ENCODE measurements around the gene MCC. TPM values are rescaled to one million over a fixed set of nuclear protein-coding genes. Genes with fewer than 3 reads are reported as not detected.

The MCC gene
- polyA plus RNA-seq, 1 donor (not counting 4 experiments of a cell fraction or from before 2014, with no cell fraction given): 24.6 TPM

GRCh38 chr5:113371721-113372196, 116.5 kb downstream of the MCC start:
- no peaks in the 10 kb centered on the region for H3K27me3 ChIP-seq (ENCODE audit: control insufficient read depth, extremely low read depth, insufficient read depth, low read length)
- H3K4me1 ChIP-seq (ENCODE audit: control insufficient read depth, extremely low read depth, insufficient read depth, low read length): no peaks in the 10 kb centered on the region
- H3K36me3 ChIP-seq (ENCODE audit: control insufficient read depth in 2 of 2, extremely low read depth in 1 of 2, insufficient read depth in 2 of 2, low read length in 2 of 2): peaks cover 0 to 1% of the 10 kb centered on the region in 2 experiments
- no peak overlapping the region for H3K4me2 ChIP-seq (ENCODE audit: control insufficient read depth, extremely low read depth, insufficient read depth, low read depth, low read length)
- DNase-seq (ENCODE audit: low read depth, low spot score) (no peak), FAIRE-seq (peak; percentile 32)
- H3K4me3 ChIP-seq (ENCODE audit: control insufficient read depth in 2 of 3, extremely low read depth in 1 of 3, insufficient read depth in 2 of 3, low read depth in 1 of 3, low read length in 3 of 3): no peak overlapping the region
- dilution Hi-C loops (cut with MboI; ENCODE audit: extremely low pct_ligation_motif_present, low sequenced_read_pairs): no loop called here
- no peaks in the 10 kb centered on the region for H3K9me3 ChIP-seq (ENCODE audit: control insufficient read depth, low read depth, low read length)
- no peaks in the 10 kb centered on the region for H3K79me2 ChIP-seq (ENCODE audit: control insufficient read depth, insufficient read depth, low read length)
- H4K20me1 ChIP-seq (ENCODE audit: control insufficient read depth, extremely low read depth, insufficient read depth, low read length): no peaks in the 10 kb centered on the region
- H3K27ac ChIP-seq (ENCODE audit: control insufficient read depth, insufficient read depth, low read length): no peak overlapping the region
- H3K9me1 ChIP-seq (ENCODE audit: control insufficient read depth, extremely low read depth, insufficient read depth, low read length): no peaks in the 10 kb centered on the region
- TF ChIP-seq EZH2 (IDR thresholded peaks at IDR 0.05; ENCODE audit: low read length): no peak
- TF ChIP-seq CTCF (optimal IDR thresholded peaks at IDR 0.05 in 1 of 3, IDR thresholded peaks at IDR 0.05 in 1 of 3, conservative IDR thresholded peaks at IDR 0.05 in 1 of 3; ENCODE audit: extremely low read depth in 1 of 3, insufficient read depth in 2 of 3, low read length in 3 of 3): no peak
- no peak overlapping the region for H2AFZ ChIP-seq (ENCODE audit: control insufficient read depth, low read length)
- no peak overlapping the region for H3K9ac ChIP-seq (ENCODE audit: control insufficient read depth, extremely low read depth, insufficient read depth, low read length)

DNA sequence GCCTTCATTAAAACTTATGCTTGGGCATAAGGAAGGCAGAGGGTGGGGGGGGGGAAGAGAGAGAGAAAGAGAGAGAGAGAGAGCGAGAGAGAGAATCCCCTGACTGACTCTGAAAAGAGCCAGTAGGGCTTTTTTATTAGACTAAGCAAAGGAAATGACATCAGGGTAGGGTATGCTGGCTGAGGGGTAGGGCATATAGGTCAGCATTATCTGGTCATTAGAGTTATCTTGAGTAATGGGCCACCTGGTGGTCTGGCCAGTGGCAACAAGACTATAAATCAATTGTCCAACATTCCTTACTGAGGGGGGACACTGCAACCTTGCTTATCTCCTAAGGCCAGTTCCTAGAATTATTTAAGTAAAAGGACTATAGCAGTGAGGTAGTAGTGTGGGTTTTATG, 120.7 kb downstream of the MCC start:
- dilution Hi-C loops (cut with MboI; ENCODE audit: extremely low pct_ligation_motif_present, low sequenced_read_pairs): no loop called here
- Histone ChIP-seq H3K79me2 (ENCODE audit: control insufficient read depth, insufficient read depth, low read length) (no peaks in the 10 kb centered on the region), H3K27ac (ENCODE audit: control insufficient read depth, insufficient read depth, low read length) (no peak overlapping the region), H3K27me3 (ENCODE audit: control insufficient read depth, extremely low read depth, insufficient read depth, low read length) (no peaks in the 10 kb centered on the region), H3K9me1 (ENCODE audit: control insufficient read depth, extremely low read depth, insufficient read depth, low read length) (no peaks in the 10 kb centered on the region), H3K4me1 (ENCODE audit: control insufficient read depth, extremely low read depth, insufficient read depth, low read length) (no peaks in the 10 kb centered on the region), H3K4me2 (ENCODE audit: control insufficient read depth, extremely low read depth, insufficient read depth, low read depth, low read length) (no peak overlapping the region), H3K36me3 (ENCODE audit: control insufficient read depth in 2 of 2, extremely low read depth in 1 of 2, insufficient read depth in 2 of 2, low read length in 2 of 2) (peaks cover 0 to 1% of the 10 kb centered on the region in 2 experiments), H3K9me3 (ENCODE audit: control insufficient read depth, low read depth, low read length) (peaks cover 2% of the 10 kb centered on the region), H4K20me1 (ENCODE audit: control insufficient read depth, extremely low read depth, insufficient read depth, low read length) (no peaks in the 10 kb centered on the region), H2AFZ (ENCODE audit: control insufficient read depth, low read length) (no peak overlapping the region), H3K9ac (ENCODE audit: control insufficient read depth, extremely low read depth, insufficient read depth, low read length) (no peak overlapping the region), H3K4me3 (ENCODE audit: control insufficient read depth in 2 of 3, extremely low read depth in 1 of 3, insufficient read depth in 2 of 3, low read depth in 1 of 3, low read length in 3 of 3) (no peak overlapping the region)
- DNase-seq (ENCODE audit: low read depth, low spot score) (no peak), FAIRE-seq (no peak)
- no peak for TF ChIP-seq CTCF (optimal IDR thresholded peaks at IDR 0.05 in 1 of 3, IDR thresholded peaks at IDR 0.05 in 1 of 3, conservative IDR thresholded peaks at IDR 0.05 in 1 of 3; ENCODE audit: extremely low read depth in 1 of 3, insufficient read depth in 2 of 3, low read length in 3 of 3)
- no peak for TF ChIP-seq EZH2 (IDR thresholded peaks at IDR 0.05; ENCODE audit: low read length)
